IPS-18a (cell line): ENCODE data around the gene SCGB1D2.

Experiments used
- H3K27ac ChIP-seq: one replicate; pipeline ENCODE4 v1.5.1; 2013; ENCODE audit warnings: low read length
- H3K27me3 ChIP-seq: one replicate; pipeline ENCODE4 v1.6.1; 2013; ENCODE audit warnings: mild to moderate bottlenecking, low read length; ENCODE audit not compliant: control insufficient read depth, insufficient read depth
- H3K36me3 ChIP-seq: one replicate; pipeline ENCODE4 v1.6.1; 2013; ENCODE audit warnings: low read depth, low read length; ENCODE audit not compliant: control insufficient read depth
- H3K4me1 ChIP-seq: one replicate; pipeline ENCODE4 v1.6.1; 2013; ENCODE audit warnings: low read depth, low read length; ENCODE audit not compliant: control insufficient read depth
- H3K4me3 ChIP-seq: one replicate; pipeline ENCODE4 v1.5.1; 2013; ENCODE audit warnings: low read length
- H3K9ac ChIP-seq: one replicate; pipeline ENCODE4 v1.6.1; 2013; ENCODE audit warnings: mild to moderate bottlenecking, low read length, moderate library complexity
- H3K9me3 ChIP-seq: one replicate; pipeline ENCODE4 v1.6.1; 2013; ENCODE audit warnings: low read depth, low read length; ENCODE audit not compliant: control insufficient read depth

Gene SCGB1D2

DNA sequence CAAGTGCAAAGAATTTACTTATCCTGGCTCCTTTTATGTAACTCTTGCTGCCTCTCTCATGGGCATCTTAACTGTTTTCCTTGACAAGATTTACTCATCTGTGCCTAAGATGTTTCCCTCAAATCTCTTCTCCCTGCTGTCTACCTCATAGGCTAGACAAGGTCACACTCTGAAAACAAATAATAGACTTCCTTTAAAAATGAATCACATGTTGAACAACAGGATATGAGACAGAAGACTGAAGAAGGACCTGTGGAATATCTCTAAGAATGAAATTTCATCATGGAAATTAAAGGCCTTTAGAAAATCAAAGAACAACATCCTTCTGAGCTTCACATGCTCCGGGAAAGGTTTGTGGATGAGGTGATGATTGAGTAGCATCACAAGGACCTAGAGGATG is 22.0 kb downstream of the SCGB1D2 start:
- no peak overlapping the region for H3K9ac ChIP-seq
- H3K27me3 ChIP-seq: no peaks in the 10 kb centered on the region
- H3K9me3 ChIP-seq: no peaks in the 10 kb centered on the region
- H3K36me3 ChIP-seq: no peaks in the 10 kb centered on the region
- H3K4me1 ChIP-seq: no peaks in the 10 kb centered on the region
- no peak overlapping the region for H3K27ac ChIP-seq
- no peak overlapping the region for H3K4me3 ChIP-seq

DNA sequence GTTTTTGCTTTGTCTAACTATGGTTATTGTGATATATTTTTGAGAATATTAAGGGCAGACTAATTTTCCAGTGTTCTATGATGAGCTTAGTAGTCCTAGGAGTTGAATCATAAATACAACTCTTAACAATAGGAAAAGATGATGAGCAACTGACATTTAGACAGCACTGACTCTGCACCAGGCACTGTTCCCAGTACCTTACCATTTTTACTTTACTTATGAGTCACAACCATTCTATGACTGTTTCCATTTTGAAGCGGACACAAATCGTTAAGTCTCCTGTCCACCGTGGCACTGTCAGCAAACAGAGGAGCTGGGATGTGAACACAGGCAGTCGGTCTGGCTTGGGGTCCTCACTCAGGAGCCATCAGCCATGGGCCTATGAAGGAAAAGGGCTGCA is 24.5 kb downstream of the SCGB1D2 start:
- H3K36me3 ChIP-seq: no peaks in the 10 kb centered on the region
- no peak overlapping the region for H3K27ac ChIP-seq
- H3K9ac ChIP-seq: no peak overlapping the region
- no peaks in the 10 kb centered on the region for H3K4me1 ChIP-seq
- H3K9me3 ChIP-seq: no peaks in the 10 kb centered on the region
- no peak overlapping the region for H3K4me3 ChIP-seq
- no peaks in the 10 kb centered on the region for H3K27me3 ChIP-seq

DNA sequence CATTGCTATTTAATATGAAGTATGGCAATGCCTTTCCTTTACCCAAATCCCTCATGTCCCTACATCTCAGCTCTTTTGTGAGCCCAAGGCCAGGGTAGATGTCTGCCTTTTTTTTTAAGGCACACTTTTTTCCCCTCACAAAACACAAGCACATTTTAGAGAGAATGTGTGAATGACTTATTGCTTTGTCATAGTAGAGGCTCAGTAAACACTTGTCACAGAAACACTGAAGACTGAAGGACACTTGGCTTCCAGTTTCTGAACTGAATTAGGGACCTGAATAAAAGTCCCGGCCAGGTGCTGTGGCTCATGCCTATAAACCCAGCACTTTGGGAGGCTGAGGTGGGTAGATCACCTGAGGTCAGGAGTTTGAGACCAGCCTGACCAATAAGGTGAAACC is 25.0 kb downstream of the SCGB1D2 start:
- no peaks in the 10 kb centered on the region for H3K27me3 ChIP-seq
- H3K4me3 ChIP-seq: no peak overlapping the region
- no peaks in the 10 kb centered on the region for H3K9me3 ChIP-seq
- H3K4me1 ChIP-seq: no peaks in the 10 kb centered on the region
- H3K9ac ChIP-seq: no peak overlapping the region
- no peaks in the 10 kb centered on the region for H3K36me3 ChIP-seq
- no peak overlapping the region for H3K27ac ChIP-seq

DNA sequence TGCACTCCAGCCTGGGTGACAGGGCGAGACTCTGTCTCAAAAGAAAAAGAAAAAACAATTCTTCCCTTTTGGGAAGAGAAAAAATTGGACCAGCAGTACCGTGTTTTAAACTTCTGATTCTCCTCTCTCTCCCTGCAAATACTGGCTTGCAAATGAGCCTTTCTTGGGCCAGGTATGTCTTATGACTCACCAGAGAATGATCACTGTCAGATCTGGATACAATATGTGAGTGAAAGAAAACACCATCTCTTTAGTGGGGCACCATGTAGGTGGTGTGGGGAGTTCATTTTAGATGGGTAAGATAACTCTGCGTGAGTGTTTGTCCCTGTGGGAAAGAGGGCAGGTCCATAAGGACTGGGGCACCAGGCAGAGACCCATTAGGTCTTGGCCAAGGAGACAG is 25.5 kb downstream of the SCGB1D2 start:
- no peaks in the 10 kb centered on the region for H3K4me1 ChIP-seq
- no peak overlapping the region for H3K4me3 ChIP-seq
- H3K9ac ChIP-seq: no peak overlapping the region
- H3K36me3 ChIP-seq: no peaks in the 10 kb centered on the region
- no peaks in the 10 kb centered on the region for H3K9me3 ChIP-seq
- H3K27ac ChIP-seq: no peak overlapping the region
- H3K27me3 ChIP-seq: no peaks in the 10 kb centered on the region

DNA sequence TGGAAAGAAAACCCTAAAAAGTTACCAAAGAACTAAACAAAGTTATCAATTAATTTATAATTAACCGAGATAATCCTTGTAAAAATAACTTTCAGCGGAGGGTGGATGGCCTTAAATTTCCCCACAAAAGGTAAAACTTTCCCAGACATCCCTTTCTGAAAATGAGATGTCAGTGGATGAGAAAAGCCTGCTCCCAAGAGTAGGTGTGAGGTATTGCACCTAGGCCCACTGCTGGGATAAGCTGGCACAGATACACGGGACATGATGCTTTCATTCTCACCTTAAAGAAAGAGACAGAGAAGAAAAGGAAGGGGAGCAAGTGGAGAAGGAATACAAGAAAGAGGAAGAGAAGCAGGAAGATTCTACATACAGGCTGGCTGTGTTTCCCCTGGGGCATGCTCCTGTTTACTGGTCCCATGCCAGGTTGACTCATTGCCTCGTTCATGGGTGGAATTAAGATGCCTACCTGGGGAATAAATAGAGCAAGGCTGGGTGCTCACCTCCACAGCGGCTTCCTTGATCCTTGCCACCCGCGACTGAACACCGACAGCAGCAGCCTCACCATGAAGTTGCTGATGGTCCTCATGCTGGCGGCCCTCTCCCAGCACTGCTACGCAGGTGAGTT is 27.7 kb downstream of the SCGB1D2 start, which contains the start of gene SCGB2A2:
TSS of gene SCGB2A2 (plus strand) at position 505 of the 625 bp plus-strand sequence. CDS start at position 564, 59 bp downstream.
- H3K36me3 ChIP-seq: no peaks in the 10 kb centered on the region
- no peak within 1 kb of the TSS for H3K27ac ChIP-seq
- no peaks in the 10 kb centered on the region for H3K9me3 ChIP-seq
- H3K4me3 ChIP-seq: no peak within 1 kb of the TSS
- no peaks in the 10 kb centered on the region for H3K4me1 ChIP-seq
- no peak within 1 kb of the TSS for H3K9ac ChIP-seq
- no peaks in the 10 kb centered on the region for H3K27me3 ChIP-seq

DNA sequence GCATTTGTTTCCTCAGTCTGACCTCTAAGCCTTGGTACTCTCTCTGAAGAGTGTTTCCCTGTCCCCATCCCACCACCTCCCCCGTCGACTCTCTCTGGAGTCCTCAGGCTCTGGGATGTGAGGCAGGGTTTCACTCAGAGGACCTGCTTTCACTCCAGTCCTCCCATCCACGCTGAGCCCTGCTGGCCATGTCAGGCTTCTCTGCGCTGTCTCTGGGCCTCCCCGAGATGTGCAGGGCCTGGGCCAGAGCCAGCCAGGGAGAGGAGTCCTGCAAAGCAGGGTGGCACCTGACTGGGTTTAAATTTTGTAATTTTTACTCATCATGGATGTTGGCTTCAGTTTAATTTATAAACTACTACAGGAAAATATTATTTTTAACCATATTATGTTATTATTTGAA is 31.2 kb downstream of the SCGB1D2 start:
- Histone ChIP-seq H3K27ac (no peak overlapping the region), H3K9me3 (no peaks in the 10 kb centered on the region), H3K4me3 (no peak overlapping the region), H3K27me3 (no peaks in the 10 kb centered on the region), H3K9ac (no peak overlapping the region), H3K4me1 (no peaks in the 10 kb centered on the region), H3K36me3 (no peaks in the 10 kb centered on the region)

DNA sequence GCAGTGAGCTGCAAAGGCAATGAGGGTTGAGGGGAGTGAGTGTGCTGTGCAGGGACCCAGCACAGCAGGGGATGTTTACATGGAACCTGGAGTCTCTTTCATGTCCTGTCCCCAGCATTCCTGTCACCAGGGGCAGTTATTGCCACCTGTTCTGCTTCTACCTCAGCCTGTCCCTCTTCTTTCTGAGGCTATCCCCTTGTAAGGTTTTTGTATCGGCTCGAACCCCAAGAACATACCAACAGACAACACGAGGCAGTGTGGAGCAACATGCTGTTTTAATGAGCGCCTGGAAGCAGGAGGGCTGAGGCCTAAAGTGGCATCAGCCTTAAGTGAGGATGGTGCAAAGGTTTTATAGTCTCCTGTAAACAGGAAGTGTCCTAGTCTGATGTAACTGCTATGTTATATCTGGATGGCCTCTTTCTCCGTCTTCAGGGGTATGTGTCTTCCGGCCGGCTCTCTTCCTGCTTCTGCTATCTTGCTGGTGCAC is 31.8 kb downstream of the SCGB1D2 start:
- no peak overlapping the region for H3K9ac ChIP-seq
- H3K9me3 ChIP-seq: no peaks in the 10 kb centered on the region
- no peak overlapping the region for H3K4me3 ChIP-seq
- no peaks in the 10 kb centered on the region for H3K27me3 ChIP-seq
- no peak overlapping the region for H3K27ac ChIP-seq
- no peaks in the 10 kb centered on the region for H3K4me1 ChIP-seq
- H3K36me3 ChIP-seq: no peaks in the 10 kb centered on the region

DNA sequence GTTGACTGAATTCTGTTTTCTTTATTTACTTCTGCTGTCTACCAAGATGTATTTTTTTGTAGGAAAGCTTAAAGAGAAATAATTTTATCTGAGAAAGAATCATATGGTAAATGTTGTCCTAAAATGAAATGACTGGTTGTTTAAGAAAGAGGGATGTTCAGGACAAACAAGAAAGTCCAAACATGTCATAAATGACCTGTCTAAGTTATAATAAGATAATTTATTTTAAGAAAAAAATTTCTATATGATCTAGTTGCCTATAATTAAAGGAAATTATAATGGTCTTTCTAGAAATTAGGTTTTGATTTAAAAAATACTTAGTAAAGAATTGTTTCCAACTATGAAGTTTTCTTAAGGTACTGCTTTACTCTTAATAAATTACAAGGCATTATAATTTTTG is 38.4 kb downstream of the SCGB1D2 start:
- H3K9ac ChIP-seq: no peak overlapping the region
- H3K36me3 ChIP-seq: no peaks in the 10 kb centered on the region
- no peak overlapping the region for H3K27ac ChIP-seq
- peaks cover 20% of the 10 kb centered on the region for H3K9me3 ChIP-seq
- H3K27me3 ChIP-seq: no peaks in the 10 kb centered on the region
- no peak overlapping the region for H3K4me3 ChIP-seq
- no peaks in the 10 kb centered on the region for H3K4me1 ChIP-seq
